ENCODE measurements around the gene GVQW3.

Gene GVQW3

GRCh38 chr11:76455331-76455730, 74.2 kb downstream of the GVQW3 start:
- peaks cover 38% of the 10 kb centered on the region for H3K36me3 ChIP-seq (ENCODE audit: control insufficient read depth, low read depth, low read length)
- peak overlapping the region; percentile 91 for H3K27ac ChIP-seq (ENCODE audit: low read length)

GRCh38 chr11:76455931-76456330, 74.8 kb downstream of the GVQW3 start:
- Histone ChIP-seq H3K4me3 (ENCODE audit: low read length) (peak overlapping the region; percentile 41), H3K27ac (ENCODE audit: low read length) (peak overlapping the region; percentile 91), H3K36me3 (ENCODE audit: control insufficient read depth, low read depth, low read length) (peaks cover 32% of the 10 kb centered on the region), H3K9me3 (ENCODE audit: control insufficient read depth, low read depth, low read length) (no peaks in the 10 kb centered on the region), H3K27me3 (ENCODE audit: control insufficient read depth, insufficient read depth, low read length) (no peaks in the 10 kb centered on the region), H3K9ac (ENCODE audit: low read length) (peak overlapping the region; percentile 53), H3K4me1 (ENCODE audit: control insufficient read depth, low read depth, low read length) (peaks cover 76% of the 10 kb centered on the region)

More at GRCh38 chr11:76455331-76455730, 74.2 kb downstream of the GVQW3 start:
- no peaks in the 10 kb centered on the region for H3K9me3 ChIP-seq (ENCODE audit: control insufficient read depth, low read depth, low read length)
- peak overlapping the region; percentile 48 for H3K4me3 ChIP-seq (ENCODE audit: low read length)
- H3K27me3 ChIP-seq (ENCODE audit: control insufficient read depth, insufficient read depth, low read length) = no peaks in the 10 kb centered on the region
- peak overlapping the region; percentile 68 for H3K9ac ChIP-seq (ENCODE audit: low read length)
- peaks cover 76% of the 10 kb centered on the region for H3K4me1 ChIP-seq (ENCODE audit: control insufficient read depth, low read depth, low read length)

- H3K4me3 ChIP-seq (ENCODE audit: low read length) = peak overlapping the region; percentile 41
- H3K9ac ChIP-seq (ENCODE audit: low read length) = peak overlapping the region; percentile 53
- peak overlapping the region; percentile 91 for H3K27ac ChIP-seq (ENCODE audit: low read length)
- H3K36me3 ChIP-seq (ENCODE audit: control insufficient read depth, low read depth, low read length) = peaks cover 28% of the 10 kb centered on the region
- no peaks in the 10 kb centered on the region for H3K27me3 ChIP-seq (ENCODE audit: control insufficient read depth, insufficient read depth, low read length)
- no peaks in the 10 kb centered on the region for H3K9me3 ChIP-seq (ENCODE audit: control insufficient read depth, low read depth, low read length)
- H3K4me1 ChIP-seq (ENCODE audit: control insufficient read depth, low read depth, low read length) = peaks cover 73% of the 10 kb centered on the region
Measured at GRCh38 chr11:76456571-76456970, 75.4 kb downstream of the GVQW3 start.
